ENCODE measurements around the gene PLA2G4A.
A peak's percentile ranks its signal among the peaks of the same experiment; 100 is the strongest.

The PLA2G4A gene

GRCh38 chr1:186792870-186793581 lies 35.7 kb upstream of the PLA2G4A start:
- no peak for TF ChIP-seq CTCF (IDR thresholded peaks at IDR 0.05; ENCODE audit: low read depth, low read length)
- DNase-seq (ENCODE audit: extremely low read depth, low read depth) = no peak

- DNase-seq (ENCODE audit: extremely low read depth, low read depth) = no peak
- TF ChIP-seq CTCF (IDR thresholded peaks at IDR 0.05; ENCODE audit: low read depth, low read length) = no peak
These were observed 35.2 kb upstream of the PLA2G4A start for GRCh38 chr1:186793582-186793927.

GRCh38 chr1:186798960-186799688 lies 29.6 kb upstream of the PLA2G4A start:
- TF ChIP-seq CTCF (IDR thresholded peaks at IDR 0.05; ENCODE audit: low read depth, low read length) = no peak
- no peak for DNase-seq (ENCODE audit: extremely low read depth, low read depth)

- no peak for DNase-seq (ENCODE audit: extremely low read depth, low read depth)
- no peak for TF ChIP-seq CTCF (IDR thresholded peaks at IDR 0.05; ENCODE audit: low read depth, low read length)
These were observed 29.1 kb upstream of the PLA2G4A start for GRCh38 chr1:186799689-186800054.

- no peak for TF ChIP-seq CTCF (IDR thresholded peaks at IDR 0.05; ENCODE audit: low read depth, low read length)
- no peak for DNase-seq (ENCODE audit: extremely low read depth, low read depth)
These were observed 26.4 kb upstream of the PLA2G4A start for GRCh38 chr1:186802388-186802787.

- DNase-seq (ENCODE audit: extremely low read depth, low read depth) = no peak
- no peak for TF ChIP-seq CTCF (IDR thresholded peaks at IDR 0.05; ENCODE audit: low read depth, low read length)
These were observed 24.1 kb upstream of the PLA2G4A start for GRCh38 chr1:186804679-186805078.

- peak; percentile 8 for TF ChIP-seq CTCF (IDR thresholded peaks at IDR 0.05; ENCODE audit: low read depth, low read length)
- no peak for DNase-seq (ENCODE audit: extremely low read depth, low read depth)
These were observed 22.3 kb upstream of the PLA2G4A start for GRCh38 chr1:186806477-186806876.
